Body of pancreas (tissue), 4 donors: ENCODE results near the gene MS4A7.

ENCODE experiments used
- POLR2A ChIP-seq, 3 donors: fragments of 450-650 bp; IDR thresholded peaks; one replicate each; pipeline ENCODE4 v1.6.1; 2016; ENCODE audit warnings: antibody characterized with exemption in 3 of 3, mild to moderate bottlenecking in 2 of 3
- TF ChIP-seq, protein P1 (sequence below), 7 experiments: fragments of 450-650 bp in 4 of 7; fragments of 200-600 bp in 3 of 7; sonication (generic) in 3 of 7; IDR thresholded peaks; one replicate each; pipeline ENCODE4 v1.5.1; 2016 to 2019; ENCODE audit warnings: antibody characterized with exemption in 7 of 7

DNA sequence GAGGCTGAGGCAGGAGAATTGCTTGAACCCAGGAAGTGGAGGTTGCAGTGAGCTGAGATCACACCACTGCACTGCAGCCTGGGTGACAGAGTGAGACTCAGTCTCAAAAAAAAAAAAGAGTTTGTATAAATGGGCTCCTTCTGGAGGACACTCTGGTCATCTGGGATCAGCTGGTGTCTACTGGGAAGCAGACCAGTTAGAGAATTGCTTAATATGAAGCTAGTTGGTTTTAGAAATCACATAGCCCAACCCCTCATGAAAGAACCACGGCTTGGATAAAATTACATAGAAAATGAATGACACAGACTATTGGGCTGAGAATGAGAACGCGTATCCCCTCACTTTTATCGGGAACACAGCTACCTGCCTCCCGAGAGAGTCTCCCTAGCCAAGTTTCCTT, 14.7 kb downstream of the MS4A7 start:
- TF ChIP-seq, protein P1, sequence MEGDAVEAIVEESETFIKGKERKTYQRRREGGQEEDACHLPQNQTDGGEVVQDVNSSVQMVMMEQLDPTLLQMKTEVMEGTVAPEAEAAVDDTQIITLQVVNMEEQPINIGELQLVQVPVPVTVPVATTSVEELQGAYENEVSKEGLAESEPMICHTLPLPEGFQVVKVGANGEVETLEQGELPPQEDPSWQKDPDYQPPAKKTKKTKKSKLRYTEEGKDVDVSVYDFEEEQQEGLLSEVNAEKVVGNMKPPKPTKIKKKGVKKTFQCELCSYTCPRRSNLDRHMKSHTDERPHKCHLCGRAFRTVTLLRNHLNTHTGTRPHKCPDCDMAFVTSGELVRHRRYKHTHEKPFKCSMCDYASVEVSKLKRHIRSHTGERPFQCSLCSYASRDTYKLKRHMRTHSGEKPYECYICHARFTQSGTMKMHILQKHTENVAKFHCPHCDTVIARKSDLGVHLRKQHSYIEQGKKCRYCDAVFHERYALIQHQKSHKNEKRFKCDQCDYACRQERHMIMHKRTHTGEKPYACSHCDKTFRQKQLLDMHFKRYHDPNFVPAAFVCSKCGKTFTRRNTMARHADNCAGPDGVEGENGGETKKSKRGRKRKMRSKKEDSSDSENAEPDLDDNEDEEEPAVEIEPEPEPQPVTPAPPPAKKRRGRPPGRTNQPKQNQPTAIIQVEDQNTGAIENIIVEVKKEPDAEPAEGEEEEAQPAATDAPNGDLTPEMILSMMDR (IDR thresholded peaks at IDR 0.05), result no peak
- TF ChIP-seq POLR2A (IDR thresholded peaks at IDR 0.05), result no peak
